Measurements from ENCODE around the gene RFPL1.

GRCh38 chr22:29457730-29458129 lies 19.3 kb downstream of the RFPL1 start:
- TF ChIP-seq CTCF (IDR thresholded peaks at IDR 0.05) (no peak), POLR2A (IDR thresholded peaks at IDR 0.05) (no peak)
